ENCODE measurements around the gene CHRNA9.

- no peak for TF ChIP-seq CTCF (IDR thresholded peaks at IDR 0.05)
- TF ChIP-seq EP300 (IDR thresholded peaks at IDR 0.05), result no peak
- no peak for TF ChIP-seq POLR2A (IDR thresholded peaks at IDR 0.05)
Observed at GRCh38 chr4:40365766-40366165, 30.6 kb downstream of the CHRNA9 start.

Data from ovary (tissue), 3 donors.